ENCODE measurements around the gene MOCS1.
"Not testable (repeated sequence)": the region's sequence is repeated elsewhere in the genome, so short reads cannot be mapped to it uniquely, and the experiment has no call there.

MOCS1 gene

GRCh38 chr6:39934131-39934757 lies at the start of gene MOCS1:
Gene MOCS1 (minus strand): TSS chr6:39934462. CDS start chr6:39934417, 45 bp downstream.
- DNase-seq (ENCODE audit: low read depth in 1 of 2, low spot score in 1 of 2) = no peak

- DNase-seq (ENCODE audit: low read depth in 1 of 2, low spot score in 1 of 2) = no peak
Observed at GRCh38 chr6:39984051-39984450, 49.8 kb upstream of the MOCS1 start.

- DNase-seq (ENCODE audit: low read depth in 1 of 2, low spot score in 1 of 2) = no peak
Observed at GRCh38 chr6:39983193-39983592, 48.9 kb upstream of the MOCS1 start.

- DNase-seq (ENCODE audit: low read depth in 1 of 2, low spot score in 1 of 2) = no peak
Observed at GRCh38 chr6:39982720-39983119, 48.5 kb upstream of the MOCS1 start.

GRCh38 chr6:39980839-39981580 lies 46.7 kb upstream of the MOCS1 start:
- no peak for DNase-seq (ENCODE audit: low read depth in 1 of 2, low spot score in 1 of 2)

- DNase-seq (ENCODE audit: low read depth in 1 of 2, low spot score in 1 of 2) = no peak
Observed at GRCh38 chr6:39979461-39980328, 45.4 kb upstream of the MOCS1 start.

GRCh38 chr6:39978240-39978639 lies 44.0 kb upstream of the MOCS1 start:
- DNase-seq (ENCODE audit: low read depth in 1 of 2, low spot score in 1 of 2) = no peak

GRCh38 chr6:39973661-39974060 lies 39.4 kb upstream of the MOCS1 start:
- no peak for DNase-seq (ENCODE audit: low read depth in 1 of 2, low spot score in 1 of 2)

GRCh38 chr6:39972717-39973116 lies 38.5 kb upstream of the MOCS1 start:
- DNase-seq (ENCODE audit: low read depth in 1 of 2, low spot score in 1 of 2) = not testable (repeated sequence)

- DNase-seq (ENCODE audit: low read depth in 1 of 2, low spot score in 1 of 2) = not testable (repeated sequence)
Observed at GRCh38 chr6:39971131-39971530, 36.9 kb upstream of the MOCS1 start.

GRCh38 chr6:39965751-39966150 lies 31.5 kb upstream of the MOCS1 start:
- DNase-seq (ENCODE audit: low read depth in 1 of 2, low spot score in 1 of 2) = no peak

GRCh38 chr6:39964530-39964929 lies 30.3 kb upstream of the MOCS1 start:
- no peak for DNase-seq (ENCODE audit: low read depth in 1 of 2, low spot score in 1 of 2)

GRCh38 chr6:39964094-39964493 lies 29.8 kb upstream of the MOCS1 start:
- DNase-seq (ENCODE audit: low read depth in 1 of 2, low spot score in 1 of 2) = no peak

- DNase-seq (ENCODE audit: low read depth in 1 of 2, low spot score in 1 of 2) = no peak
Observed at GRCh38 chr6:39962831-39963230, 28.6 kb upstream of the MOCS1 start.

- DNase-seq (ENCODE audit: low read depth in 1 of 2, low spot score in 1 of 2) = no peak
Observed at GRCh38 chr6:39961178-39961577, 26.9 kb upstream of the MOCS1 start.

- DNase-seq (ENCODE audit: low read depth in 1 of 2, low spot score in 1 of 2) = no peak
Observed at GRCh38 chr6:39958947-39959346, 24.7 kb upstream of the MOCS1 start.

GRCh38 chr6:39956936-39957335 lies 22.7 kb upstream of the MOCS1 start:
- no peak for DNase-seq (ENCODE audit: low read depth in 1 of 2, low spot score in 1 of 2)

GRCh38 chr6:39953076-39953618 lies 18.9 kb upstream of the MOCS1 start:
- DNase-seq (ENCODE audit: low read depth in 1 of 2, low spot score in 1 of 2) = no peak

GRCh38 chr6:39952167-39952566 lies 17.9 kb upstream of the MOCS1 start:
- DNase-seq (ENCODE audit: low read depth in 1 of 2, low spot score in 1 of 2) = no peak

- DNase-seq (ENCODE audit: low read depth in 1 of 2, low spot score in 1 of 2) = no peak
Observed at GRCh38 chr6:39951716-39952115, 17.5 kb upstream of the MOCS1 start.

GRCh38 chr6:39951191-39951590 lies 16.9 kb upstream of the MOCS1 start:
- DNase-seq (ENCODE audit: low read depth in 1 of 2, low spot score in 1 of 2) = no peak

All from activated T-helper 1 cell treated with anti-CD3 and anti-CD28 coated beads, Interleukin-2, amount 50 U/mL, for 16 hours (primary cell).